ENCODE measurements around the gene LAYN.

The LAYN gene

GRCh38 chr11:111537336-111537860 lies 3.1 kb upstream of the LAYN start:
- in situ Hi-C loops (cut with MboI; ENCODE audit: low pct_unique_long_range_greater_than_20kb, low sequenced_read_pairs, unreplicated experiment): no loop called here
- TF ChIP-seq CTCF (IDR thresholded peaks at IDR 0.05; ENCODE audit: extremely low read depth, insufficient read depth, missing control alignments): no peak
- no peak for DNase-seq (ENCODE audit: low spot score)

- in situ Hi-C loops (cut with MboI; ENCODE audit: low pct_unique_long_range_greater_than_20kb, low sequenced_read_pairs, unreplicated experiment): no loop called here
Observed at GRCh38 chr11:111538407-111539114, 2.0 kb upstream of the LAYN start.

GRCh38 chr11:111539426-111540113 lies 950 bp upstream of the LAYN start:
- in situ Hi-C loops (cut with MboI; ENCODE audit: low pct_unique_long_range_greater_than_20kb, low sequenced_read_pairs, unreplicated experiment): no loop called here
- TF ChIP-seq CTCF (IDR thresholded peaks at IDR 0.05; ENCODE audit: extremely low read depth, insufficient read depth, missing control alignments): no peak
- no peak for DNase-seq (ENCODE audit: low spot score)

More at GRCh38 chr11:111538407-111539114, 2.0 kb upstream of the LAYN start:
- peak; percentile 50 for DNase-seq (ENCODE audit: low spot score)
- TF ChIP-seq CTCF (IDR thresholded peaks at IDR 0.05; ENCODE audit: extremely low read depth, insufficient read depth, missing control alignments): no peak

GRCh38 chr11:111540937-111541253 lies 375 bp downstream of the LAYN start:
- in situ Hi-C loops (cut with MboI; ENCODE audit: low pct_unique_long_range_greater_than_20kb, low sequenced_read_pairs, unreplicated experiment): no loop called here
- peak; percentile 30 for DNase-seq (ENCODE audit: low spot score)
- TF ChIP-seq CTCF (IDR thresholded peaks at IDR 0.05; ENCODE audit: extremely low read depth, insufficient read depth, missing control alignments): no peak

GRCh38 chr11:111541254-111542061 lies 938 bp downstream of the LAYN start:
- in situ Hi-C loops (cut with MboI; ENCODE audit: low pct_unique_long_range_greater_than_20kb, low sequenced_read_pairs, unreplicated experiment): no loop called here
- peak; percentile 43 for DNase-seq (ENCODE audit: low spot score)
- TF ChIP-seq CTCF (IDR thresholded peaks at IDR 0.05; ENCODE audit: extremely low read depth, insufficient read depth, missing control alignments): no peak

- no peak for DNase-seq (ENCODE audit: low spot score)
- TF ChIP-seq CTCF (IDR thresholded peaks at IDR 0.05; ENCODE audit: extremely low read depth, insufficient read depth, missing control alignments): no peak
Observed at GRCh38 chr11:111542606-111543275, 2.2 kb downstream of the LAYN start.

More at GRCh38 chr11:111542606-111543275, 2.2 kb downstream of the LAYN start:
- in situ Hi-C loops (cut with MboI; ENCODE audit: low pct_unique_long_range_greater_than_20kb, low sequenced_read_pairs, unreplicated experiment): no loop called here
